GM18498 (cell line): Measurements from ENCODE around the gene HNF1A.
"Not testable (repeated sequence)": the region's sequence is repeated elsewhere in the genome, so short reads cannot be mapped to it uniquely, and the experiment has no call there.

ENCODE experiments used
- ATAC-seq: cut with Tn5 transposase; IDR thresholded peaks from one replicate; pipeline ENCODE4 v1.9.1; 2021; ENCODE audit warnings: mild to moderate bottlenecking, moderate library complexity; ENCODE audit not compliant: unreplicated experiment

Gene HNF1A

DNA sequence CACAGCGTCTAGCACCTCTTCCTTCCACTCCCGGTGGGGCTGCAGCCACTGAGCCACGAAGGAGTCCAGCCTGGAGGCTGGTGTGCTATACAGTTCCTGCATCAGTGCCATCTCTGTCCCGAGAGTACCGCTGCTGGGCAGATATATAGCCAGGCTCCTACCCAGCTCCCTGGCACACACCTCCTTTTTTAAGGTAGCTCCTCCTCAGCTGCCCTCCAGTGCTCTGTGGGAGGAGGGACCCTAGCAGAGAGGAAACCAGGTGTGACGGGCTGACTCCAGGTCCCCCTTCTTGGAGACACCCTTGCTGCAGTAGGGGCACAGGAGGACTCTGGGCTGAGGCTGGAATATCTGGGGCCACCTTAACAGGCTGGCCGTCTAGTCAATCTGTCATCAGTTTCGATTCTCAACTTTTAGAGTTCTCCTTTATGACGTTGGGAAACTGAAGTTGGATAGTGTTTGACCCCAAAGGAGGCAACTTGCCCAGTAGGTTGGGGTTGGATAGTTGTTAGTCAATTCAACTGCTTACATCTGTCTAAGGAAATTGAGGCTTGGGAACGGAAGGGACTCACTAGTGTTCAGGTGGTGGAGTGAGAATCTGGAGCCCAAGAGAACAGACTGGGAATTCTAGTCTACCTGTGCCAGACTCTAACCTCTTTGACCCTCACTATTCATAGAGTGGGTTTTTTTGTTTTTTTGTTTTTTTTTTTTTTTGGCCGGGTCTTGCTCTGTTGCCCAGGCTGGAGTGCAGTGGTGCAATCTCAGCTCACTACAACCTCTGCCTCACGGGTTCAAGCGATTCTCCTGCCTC is 60.7 kb downstream of the HNF1A start, which contains the start of gene OASL:
Gene OASL (minus strand): TSS at position 386 of the 808 bp plus-strand sequence. CDS start 275 bp downstream, at position 111.
- peak; percentile 87 for ATAC-seq

- ATAC-seq = no peak
Observed at GRCh38 chr12:121043067-121043466, 64.7 kb downstream of the HNF1A start.

DNA sequence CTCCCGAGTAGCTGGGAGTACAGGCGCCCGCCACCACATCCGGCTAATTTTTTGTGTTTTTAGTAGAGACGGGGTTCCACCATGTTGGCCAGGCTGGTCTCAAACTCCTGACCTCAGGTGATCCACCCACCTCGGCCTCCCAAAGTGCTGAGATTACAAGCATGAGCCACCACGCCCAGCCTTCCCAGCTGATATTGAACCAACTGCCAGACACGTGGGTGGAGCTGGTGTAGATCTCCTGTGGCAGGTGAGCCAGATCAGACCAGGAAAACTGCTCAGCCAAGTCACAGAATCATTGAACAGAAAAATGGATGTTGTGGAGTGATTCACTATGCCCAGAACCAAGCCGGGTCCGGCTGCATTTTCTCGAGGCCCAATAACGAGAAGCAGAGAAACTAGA is 69.1 kb downstream of the HNF1A start:
- not testable (repeated sequence) for ATAC-seq

DNA sequence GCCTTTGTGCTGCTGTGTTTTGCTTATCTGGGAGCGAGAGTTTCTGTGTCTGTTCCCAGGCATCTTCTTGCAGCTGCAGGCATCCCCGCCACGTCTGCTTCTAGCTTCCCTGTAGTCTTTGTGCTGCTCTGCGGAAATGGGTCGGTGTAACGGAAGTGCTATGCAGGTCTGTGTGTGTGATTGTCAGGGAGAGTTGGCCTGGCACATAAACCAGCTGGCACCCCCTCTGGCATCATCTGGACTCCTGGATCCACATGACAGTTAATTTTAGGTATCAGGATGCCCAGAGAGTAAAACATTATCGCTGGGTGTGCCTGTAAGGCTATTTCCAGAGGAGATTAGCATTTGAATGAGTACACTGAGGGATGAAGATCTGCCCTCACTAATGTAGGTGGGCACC is 70.1 kb downstream of the HNF1A start:
- no peak for ATAC-seq

DNA sequence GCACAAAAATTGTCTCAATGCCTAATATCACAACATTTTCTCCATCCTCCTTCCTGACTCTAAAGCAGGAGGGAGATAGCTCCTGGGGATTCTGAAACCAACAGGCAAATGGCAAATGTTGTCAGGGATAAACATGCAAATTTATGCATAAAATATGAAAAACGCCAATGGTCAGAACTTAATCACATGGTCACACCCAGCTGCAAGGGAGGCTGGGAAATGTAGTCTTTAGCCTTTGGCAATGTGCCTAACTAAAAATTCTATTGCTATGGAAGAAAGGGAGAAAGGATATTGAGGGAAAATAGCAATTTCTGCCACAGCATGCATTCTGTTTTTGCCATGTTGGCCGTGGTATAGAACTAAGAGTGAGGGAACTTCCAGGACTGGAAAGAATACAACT is 72.4 kb downstream of the HNF1A start:
- ATAC-seq = no peak
